Skeletal muscle tissue (tissue), 4 donors: ENCODE measurements around the gene ASF1B. TPM values are rescaled to one million over a fixed set of nuclear protein-coding genes. Genes with fewer than 3 reads are reported as not detected.

ENCODE experiments used
- H3K27ac ChIP-seq: one replicate; pipeline ENCODE4 v1.7.0; 2013; ENCODE audit warnings: mild to moderate bottlenecking, low read depth, low read length, inconsistent platforms
- H3K27me3 ChIP-seq, 3 donors: one replicate each; pipeline ENCODE4 v1.7.0; 2013; ENCODE audit warnings: low read length in 3 of 3; ENCODE audit not compliant: control insufficient read depth in 3 of 3, insufficient read depth in 3 of 3
- H3K36me3 ChIP-seq, 3 donors: one replicate each; pipeline ENCODE4 v1.7.0; 2013; ENCODE audit warnings: low read length in 3 of 3; ENCODE audit not compliant: control insufficient read depth in 3 of 3, insufficient read depth in 3 of 3
- H3K4me1 ChIP-seq, 3 donors: one replicate each; pipeline ENCODE4 v1.7.0; 2013; ENCODE audit warnings: low read length in 3 of 3, mild to moderate bottlenecking in 3 of 3; ENCODE audit not compliant: control insufficient read depth in 3 of 3, insufficient read depth in 3 of 3
- H3K4me3 ChIP-seq, 3 donors: one replicate each; pipeline ENCODE4 v1.7.0; 2013; ENCODE audit warnings: low read length in 3 of 3
- H3K9ac ChIP-seq, 3 donors: one replicate each; pipeline ENCODE4 v1.7.0; 2013; ENCODE audit warnings: low read length in 3 of 3, mild to moderate bottlenecking in 3 of 3, moderate library complexity in 2 of 3, low read depth in 1 of 3
- H3K9me3 ChIP-seq, 3 donors: one replicate each; pipeline ENCODE4 v1.7.0; 2013; ENCODE audit warnings: low read length in 3 of 3; ENCODE audit not compliant: control insufficient read depth in 3 of 3
- total RNA-seq: library from RNA; depleted of rRNA; stranded (reverse); fragments of >200 nt; gene quantifications from one replicate; pipeline ENCODE4 v1.2.3, GENCODE V29; 2014
- donor health status: Osteomylitis.

The ASF1B gene
- total RNA-seq, 1 donor from 2014 or later = 3.7 TPM

DNA sequence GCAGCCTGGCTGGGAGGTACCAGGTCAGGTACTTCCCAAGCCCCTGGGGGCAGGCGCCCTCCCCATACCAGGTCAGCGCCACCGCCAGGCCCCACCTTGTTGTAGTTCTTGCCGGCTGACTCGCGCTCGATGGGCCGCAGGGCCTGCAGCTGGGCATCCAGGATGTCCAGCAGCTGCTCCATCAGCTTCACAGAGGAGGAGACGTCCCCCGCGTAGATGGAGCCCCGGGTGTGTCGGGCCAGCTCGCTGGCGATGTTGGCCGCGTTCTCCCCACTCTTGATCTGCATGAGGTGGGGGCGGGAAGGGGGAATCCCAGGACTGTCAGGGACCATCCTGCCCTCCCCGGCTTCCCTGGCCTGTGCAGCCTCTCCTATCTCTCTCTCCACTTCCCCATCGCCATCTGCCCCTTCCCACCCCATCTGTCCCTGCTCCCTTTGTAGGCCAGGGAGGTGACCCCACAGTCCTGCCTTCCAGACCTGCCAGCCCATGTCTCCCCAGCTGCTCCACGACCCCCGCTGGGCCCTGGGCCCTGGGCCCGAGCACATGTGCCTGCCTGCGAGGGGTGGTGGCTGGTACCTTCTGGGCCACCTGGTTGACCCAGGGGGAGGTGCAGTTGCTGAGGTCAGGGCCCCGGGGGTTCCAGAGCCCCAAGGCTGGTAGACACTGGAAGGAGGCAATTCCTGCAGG, 23.8 kb upstream of the ASF1B start:
- Histone ChIP-seq H3K4me1 (peaks cover 0 to 3% (median 0%) of the 10 kb centered on the region in 3 donors), H3K9ac (no peak overlapping the region), H3K36me3 (peaks cover 7 to 15% (median 9%) of the 10 kb centered on the region in 3 donors), H3K9me3 (no peaks in the 10 kb centered on the region), H3K27ac (no peak overlapping the region), H3K4me3 (no peak overlapping the region), H3K27me3 (peaks cover 14 to 15% (median 14%) of the 10 kb centered on the region in 3 donors)

DNA sequence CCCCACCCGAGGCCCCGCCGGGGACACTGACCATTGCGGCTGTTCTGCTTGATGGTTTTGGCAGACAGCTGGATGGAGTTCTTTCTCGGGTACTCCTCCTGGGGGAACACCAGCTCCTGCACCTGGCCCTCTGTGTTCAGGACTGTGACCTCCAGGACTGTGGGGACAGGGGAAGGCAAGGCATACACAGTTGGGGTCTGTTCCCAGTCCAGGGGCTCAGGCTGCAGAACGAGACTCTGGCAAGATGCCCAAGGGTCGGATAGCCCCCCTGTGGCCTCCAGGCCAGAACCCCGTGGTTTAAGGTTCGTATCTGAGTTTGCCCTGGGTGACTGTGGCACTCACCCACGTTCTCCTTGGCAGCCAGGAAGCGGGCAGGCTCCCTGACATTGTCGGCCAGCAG, 22.7 kb upstream of the ASF1B start:
- peaks cover 7 to 15% (median 9%) of the 10 kb centered on the region in 3 donors for H3K36me3 ChIP-seq
- no peak overlapping the region for H3K27ac ChIP-seq
- H3K27me3 ChIP-seq = peaks cover 12 to 14% (median 12%) of the 10 kb centered on the region in 3 donors
- H3K9ac ChIP-seq = no peak overlapping the region
- H3K9me3 ChIP-seq = no peaks in the 10 kb centered on the region
- H3K4me3 ChIP-seq = no peak overlapping the region
- peaks cover 0 to 3% (median 0%) of the 10 kb centered on the region in 3 donors for H3K4me1 ChIP-seq

DNA sequence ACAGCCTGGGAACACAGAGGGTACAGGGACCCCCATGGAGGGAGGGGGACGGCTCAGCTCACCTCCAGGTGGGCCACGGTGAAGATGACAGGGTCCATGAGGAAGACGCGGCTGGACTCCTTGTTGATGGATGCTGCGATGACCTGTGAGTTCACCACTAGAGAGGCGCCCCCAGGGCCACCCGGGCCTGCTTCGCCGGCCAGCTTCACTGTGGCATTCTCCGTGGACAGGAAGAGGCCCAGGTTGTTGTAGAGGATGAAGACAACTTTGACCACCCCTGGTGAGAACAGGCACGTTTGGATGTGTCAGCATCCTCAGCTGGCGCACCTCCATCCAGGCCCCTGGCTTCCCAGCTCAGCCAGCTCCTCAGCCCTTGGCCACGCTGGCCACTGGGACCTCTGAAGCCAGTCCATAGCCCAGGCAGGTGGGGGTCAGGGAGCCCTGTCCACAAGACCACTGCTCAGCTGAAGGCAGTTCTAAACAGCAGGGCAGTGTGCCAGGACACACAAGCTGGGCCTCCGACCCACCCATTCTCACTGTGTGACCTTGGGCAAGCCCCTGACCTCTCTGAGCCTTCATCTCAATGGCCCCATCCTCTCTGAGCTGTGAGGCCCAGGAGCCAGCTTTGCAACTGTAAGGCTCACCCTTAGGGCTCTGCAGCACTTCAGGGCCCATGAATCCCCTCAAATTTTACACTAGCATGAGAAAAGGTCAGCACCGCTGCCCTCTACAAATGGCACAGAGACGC, 22.1 kb upstream of the ASF1B start:
- Histone ChIP-seq H3K9me3 (no peaks in the 10 kb centered on the region), H3K27me3 (peaks cover 8 to 14% (median 9%) of the 10 kb centered on the region in 3 donors), H3K9ac (no peak overlapping the region), H3K27ac (no peak overlapping the region), H3K36me3 (peaks cover 7 to 15% (median 9%) of the 10 kb centered on the region in 3 donors), H3K4me1 (peaks cover 0 to 3% (median 0%) of the 10 kb centered on the region in 3 donors), H3K4me3 (no peak overlapping the region)

DNA sequence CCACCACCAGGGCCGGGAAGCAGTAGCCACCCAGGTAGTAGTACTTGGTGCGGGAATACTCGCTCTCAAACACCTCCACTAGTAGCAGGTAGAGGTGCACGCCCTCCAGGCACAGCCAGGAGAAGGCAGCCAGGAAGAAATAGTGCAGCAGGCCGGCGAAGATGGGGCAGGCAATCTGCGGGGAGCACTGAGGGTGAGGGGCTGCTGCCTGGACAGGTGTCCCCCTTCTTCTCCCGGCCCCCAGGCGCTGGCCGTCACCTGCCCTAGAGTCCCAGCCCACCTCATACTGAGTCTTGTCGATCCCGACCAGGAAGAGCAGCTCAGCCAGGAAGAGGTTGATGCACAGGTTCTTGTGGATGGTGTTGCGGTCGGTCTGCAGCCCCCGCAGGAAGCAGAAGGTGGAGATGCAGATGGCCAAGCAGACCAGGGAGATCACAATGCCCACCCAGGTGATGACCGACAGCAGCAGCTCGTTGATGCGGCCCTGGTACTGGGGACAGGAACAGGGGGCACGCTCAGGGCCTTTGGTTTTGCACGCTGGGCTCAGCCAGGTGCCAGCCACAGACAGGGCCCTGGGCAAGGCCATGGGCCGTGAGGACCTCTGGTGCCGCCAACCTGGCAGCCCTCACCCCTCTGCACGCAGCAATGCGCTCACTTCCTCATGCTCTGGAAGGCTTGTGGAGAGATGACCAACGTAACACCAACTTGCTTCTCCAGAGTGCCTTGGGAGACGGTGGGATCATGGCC, 20.8 kb upstream of the ASF1B start:
- no peaks in the 10 kb centered on the region for H3K9me3 ChIP-seq
- peaks cover 0 to 3% (median 0%) of the 10 kb centered on the region in 3 donors for H3K4me1 ChIP-seq
- H3K27ac ChIP-seq = no peak overlapping the region
- no peak overlapping the region for H3K9ac ChIP-seq
- H3K27me3 ChIP-seq = peaks cover 3 to 14% (median 8%) of the 10 kb centered on the region in 3 donors
- H3K4me3 ChIP-seq = no peak overlapping the region
- peaks cover 7 to 12% (median 11%) of the 10 kb centered on the region in 3 donors for H3K36me3 ChIP-seq

DNA sequence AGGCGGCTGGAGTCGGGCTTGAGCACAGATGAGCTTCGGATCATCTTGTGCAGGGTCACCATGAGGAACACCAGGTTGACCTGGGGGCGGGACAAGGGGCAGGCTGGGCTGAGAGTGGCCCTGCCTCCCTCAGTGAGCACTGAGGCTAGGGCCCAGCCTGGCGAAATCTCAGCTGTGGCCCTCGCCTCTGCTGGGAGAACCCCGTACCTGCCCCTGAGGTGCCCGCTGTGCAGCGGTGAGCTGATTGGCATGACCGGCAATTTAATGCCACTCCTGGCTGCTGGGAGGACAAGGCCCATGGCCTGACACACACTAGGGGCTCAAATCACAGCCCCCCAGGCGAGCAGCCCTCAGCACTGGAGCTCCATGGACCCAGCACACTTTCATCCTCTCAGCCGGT, 19.7 kb upstream of the ASF1B start:
- peaks cover 7 to 16% (median 11%) of the 10 kb centered on the region in 3 donors for H3K36me3 ChIP-seq

DNA sequence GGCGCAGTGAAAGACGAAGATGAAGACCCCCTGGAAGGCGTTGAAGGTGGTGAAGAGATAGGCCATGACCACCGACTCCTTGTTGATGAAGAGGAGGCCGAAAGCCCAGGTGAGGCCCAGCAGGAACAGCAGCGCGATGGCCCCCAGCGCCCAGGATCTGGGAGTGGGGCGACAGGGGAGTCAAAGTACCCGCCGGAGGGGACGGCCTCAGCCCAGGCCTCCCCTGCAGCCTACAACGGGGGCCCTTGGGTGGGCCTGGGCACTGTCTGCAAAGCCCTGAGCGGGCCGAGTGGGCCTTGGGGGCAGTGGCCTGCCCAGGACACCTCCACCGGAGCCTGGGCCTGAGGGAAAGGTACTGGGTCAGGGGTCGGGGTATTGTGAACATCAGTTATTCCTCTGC, 19.0 kb upstream of the ASF1B start:
- Histone ChIP-seq H3K27me3 (peaks cover 2 to 4% (median 3%) of the 10 kb centered on the region in 3 donors), H3K27ac (no peak overlapping the region), H3K9ac (no peak overlapping the region), H3K9me3 (no peaks in the 10 kb centered on the region), H3K4me3 (no peak overlapping the region), H3K4me1 (peaks cover under 1 to 6% (median 2%) of the 10 kb centered on the region in 3 donors), H3K36me3 (peaks cover 7 to 16% (median 11%) of the 10 kb centered on the region in 3 donors)

More for the DNA sequence above, 19.7 kb upstream of the ASF1B start:
- H3K27me3 ChIP-seq = peaks cover 3 to 9% (median 4%) of the 10 kb centered on the region in 3 donors
- H3K27ac ChIP-seq = no peak overlapping the region
- no peak overlapping the region for H3K9ac ChIP-seq
- no peaks in the 10 kb centered on the region for H3K9me3 ChIP-seq
- no peak overlapping the region for H3K4me3 ChIP-seq
- H3K4me1 ChIP-seq = peaks cover 0 to 3% (median 0%) of the 10 kb centered on the region in 3 donors

DNA sequence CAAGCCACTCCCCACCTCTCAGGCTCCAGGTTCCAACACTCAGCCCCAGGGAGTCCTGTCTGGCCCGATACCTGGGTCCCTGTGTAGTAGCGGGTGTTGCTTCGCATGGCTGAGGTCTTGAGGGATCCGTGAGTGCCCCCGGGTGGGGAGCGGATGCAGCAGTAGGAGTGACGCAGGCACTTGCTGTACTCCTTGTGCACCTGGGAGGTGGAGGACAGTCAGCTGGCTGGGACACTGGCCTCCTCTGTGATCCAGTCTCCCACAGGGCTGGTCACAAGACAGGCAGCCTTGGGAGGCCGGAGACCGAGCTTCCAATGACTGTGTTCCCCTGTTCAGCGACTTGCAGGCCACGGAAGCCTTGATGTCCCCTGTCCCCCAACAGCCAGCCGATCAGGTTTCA, 16.3 kb upstream of the ASF1B start:
- Histone ChIP-seq H3K9ac (peak overlapping the region in 1 of 3 donors; percentile 33), H3K4me3 (no peak overlapping the region), H3K27me3 (no peaks in the 10 kb centered on the region), H3K27ac (no peak overlapping the region), H3K36me3 (peaks cover 7 to 15% (median 10%) of the 10 kb centered on the region in 3 donors), H3K4me1 (peaks cover 19 to 24% (median 23%) of the 10 kb centered on the region in 3 donors), H3K9me3 (no peaks in the 10 kb centered on the region)

DNA sequence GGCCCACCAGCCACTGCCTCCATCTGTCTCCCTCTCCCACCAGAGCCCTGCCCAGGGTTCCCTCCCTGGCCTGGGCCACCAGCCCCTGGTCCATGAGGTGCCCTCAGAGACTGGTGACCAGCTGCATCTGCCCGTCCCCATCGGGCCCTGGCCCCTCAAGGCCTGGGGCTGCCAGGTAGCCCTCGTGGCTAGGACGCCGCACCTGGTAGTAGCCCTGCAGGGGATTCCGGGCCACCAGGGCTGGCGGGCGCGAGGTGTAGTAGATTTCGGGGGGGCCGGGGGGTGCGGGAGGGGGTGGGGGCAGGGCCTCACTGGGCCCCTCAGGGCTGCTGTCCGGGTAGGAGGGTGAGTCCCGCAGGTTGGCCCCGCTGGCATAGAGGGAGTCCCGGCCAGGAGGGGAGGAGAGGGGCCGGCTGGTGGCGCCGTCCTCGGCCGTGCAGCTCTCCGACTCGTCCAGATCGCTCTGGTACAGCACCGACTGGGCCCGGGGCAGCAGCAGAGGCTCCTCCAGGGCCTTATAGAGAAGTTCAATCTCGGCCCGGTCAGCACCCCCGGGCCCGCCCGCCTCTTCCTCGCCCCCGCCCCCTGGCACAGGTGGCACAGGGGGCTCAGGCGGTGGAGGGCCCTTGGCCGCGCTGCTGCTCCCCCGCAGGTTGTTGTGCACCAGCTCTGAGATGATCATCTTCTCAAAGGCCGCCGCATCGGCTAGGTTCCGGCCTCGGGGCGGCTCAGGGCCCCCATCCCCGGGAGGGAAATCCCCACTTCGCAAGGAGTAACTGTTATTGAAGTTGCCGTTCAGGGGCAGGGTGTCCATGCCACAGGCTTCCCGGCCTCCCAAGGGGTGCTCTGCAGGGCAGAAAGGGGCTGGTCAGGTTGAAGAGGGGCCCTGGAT, 14.6 kb upstream of the ASF1B start:
- Histone ChIP-seq H3K27me3 (no peaks in the 10 kb centered on the region), H3K9ac (no peak overlapping the region), H3K4me1 (peaks cover 19 to 24% (median 23%) of the 10 kb centered on the region in 3 donors), H3K4me3 (no peak overlapping the region), H3K9me3 (no peaks in the 10 kb centered on the region), H3K36me3 (peaks cover 0 to 7% (median 0%) of the 10 kb centered on the region in 3 donors), H3K27ac (no peak overlapping the region)
